Amygdala (tissue), 56 donors: Measurements from ENCODE around the gene MTIF3.

ENCODE experiments used
- DNase-seq, 56 donors: peaks; one replicate each; lab custom pipeline; 2025; lab: John Stamatoyannopoulos, UW

MTIF3 gene, protein sequence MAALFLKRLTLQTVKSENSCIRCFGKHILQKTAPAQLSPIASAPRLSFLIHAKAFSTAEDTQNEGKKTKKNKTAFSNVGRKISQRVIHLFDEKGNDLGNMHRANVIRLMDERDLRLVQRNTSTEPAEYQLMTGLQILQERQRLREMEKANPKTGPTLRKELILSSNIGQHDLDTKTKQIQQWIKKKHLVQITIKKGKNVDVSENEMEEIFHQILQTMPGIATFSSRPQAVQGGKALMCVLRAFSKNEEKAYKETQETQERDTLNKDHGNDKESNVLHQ

GRCh38 chr13:27449936-27450828 lies at the start of gene MTIF3:
Gene MTIF3, minus strand, starts transcription at chr13:27450564. Its CDS starts 10,116 bp downstream, at chr13:27440448.
- peak; percentile 9 to 94 (median 86) for DNase-seq

DNA sequence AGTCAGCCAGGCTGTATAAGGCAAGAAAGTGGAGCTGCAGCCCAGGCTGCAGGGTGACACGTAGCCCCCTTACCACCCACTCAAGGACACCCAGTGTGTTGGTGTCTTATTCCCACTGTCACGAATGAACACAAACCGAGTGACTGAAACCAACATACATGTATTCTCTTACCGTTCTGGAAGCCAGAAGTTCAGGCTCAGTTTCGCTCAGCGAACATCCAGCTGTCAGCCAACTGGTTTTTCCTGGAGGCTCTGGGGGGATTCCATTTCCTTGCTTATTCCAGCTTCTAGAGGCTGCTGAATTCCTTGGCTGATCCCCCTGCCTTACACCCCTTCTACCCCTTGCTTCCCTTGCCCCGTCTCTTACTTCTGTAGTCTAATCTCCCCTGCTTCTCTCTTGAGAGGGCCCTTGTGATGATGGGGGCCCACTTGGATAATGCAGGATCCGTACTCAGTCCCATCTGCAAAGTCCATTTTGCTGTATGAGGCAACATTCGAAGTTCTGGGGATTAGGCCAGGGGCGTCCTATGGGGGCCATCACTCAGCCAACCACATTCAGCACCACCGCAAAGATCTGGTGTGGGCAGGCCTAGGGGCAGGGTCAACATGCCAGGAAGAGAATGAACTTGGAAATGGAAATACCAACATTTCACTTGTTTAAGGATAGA lies 47.3 kb upstream of the MTIF3 start:
- no peak for DNase-seq

DNA sequence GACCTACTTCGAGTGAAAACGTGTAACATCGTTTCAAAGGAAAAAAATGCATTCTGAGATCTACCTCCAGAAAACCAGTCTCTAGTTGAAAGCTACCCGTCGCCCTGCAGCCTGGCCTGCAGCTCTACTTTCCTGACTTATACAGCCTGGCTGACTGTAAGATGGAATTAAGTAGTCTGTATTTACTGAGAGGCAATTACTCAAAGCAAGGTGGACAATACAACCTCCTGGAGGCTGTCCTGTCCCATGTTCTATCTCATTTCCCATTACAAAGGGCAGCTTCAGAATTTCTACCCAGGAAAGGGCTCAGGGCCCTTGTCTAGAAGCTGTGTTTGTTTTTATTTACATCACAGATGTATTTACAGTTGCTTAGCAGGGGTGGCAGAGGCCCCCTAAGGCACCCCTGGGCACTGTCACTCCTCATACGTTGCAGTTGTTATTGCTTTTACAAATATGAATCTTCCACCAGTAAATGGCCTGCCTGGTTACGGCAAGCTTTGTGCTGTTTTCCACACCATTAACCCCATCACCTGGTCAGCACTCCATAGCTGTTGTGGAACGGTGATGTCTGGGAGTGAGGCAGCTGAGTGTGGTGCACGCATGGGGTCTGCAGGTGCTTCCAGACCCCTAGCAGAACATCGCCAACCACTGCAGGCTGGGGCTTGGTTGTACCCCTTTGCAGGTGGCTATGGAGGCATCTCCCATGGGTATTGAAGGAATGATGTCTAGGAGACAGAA lies 46.3 kb upstream of the MTIF3 start:
- DNase-seq = no peak

DNA sequence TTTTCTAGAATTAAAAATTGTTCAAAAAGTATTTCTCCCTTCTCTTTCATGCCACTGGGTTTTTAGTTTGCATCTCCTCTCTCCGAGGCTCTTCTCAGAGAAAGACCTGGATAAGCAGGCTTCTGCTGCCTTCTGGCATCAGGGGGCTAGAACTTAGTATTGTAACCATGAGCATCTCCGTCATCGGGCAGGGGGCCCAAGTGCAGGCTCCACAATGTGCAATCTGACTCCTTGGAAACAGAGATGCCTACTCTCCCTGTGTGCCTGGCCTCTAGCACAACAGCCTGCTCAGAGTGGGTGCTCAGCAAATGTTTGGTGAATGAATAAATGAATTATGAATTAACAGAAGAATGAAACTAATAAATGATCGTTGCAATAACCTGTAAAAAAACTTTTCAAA lies 45.6 kb upstream of the MTIF3 start:
- DNase-seq = peak in 4 of 56 donors; percentile 3 to 10 (median 4)

GRCh38 chr13:27495551-27495950 lies 45.2 kb upstream of the MTIF3 start:
- peak in 1 of 56 donors; percentile 8 for DNase-seq

DNA sequence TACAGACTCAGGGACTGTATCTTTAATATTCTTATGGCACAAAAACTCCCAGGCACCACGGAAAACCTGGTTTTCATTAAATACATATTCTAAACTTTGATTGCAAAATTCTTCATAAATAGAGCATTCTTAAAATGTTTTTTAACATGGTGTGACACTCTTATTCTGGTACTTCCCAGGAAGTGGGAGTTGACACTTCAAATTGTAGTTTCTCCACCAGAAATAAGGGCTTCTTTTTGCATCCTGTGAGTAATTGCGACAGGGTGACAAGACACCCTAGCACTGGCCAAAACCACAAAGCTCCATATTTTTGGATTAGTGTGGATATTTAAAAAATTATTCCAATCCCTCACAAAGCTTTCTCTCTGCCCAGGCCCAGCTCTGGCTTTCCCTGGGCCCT lies 43.6 kb upstream of the MTIF3 start:
- DNase-seq = no peak

- peak in 2 of 56 donors; percentile 9 to 13 for DNase-seq
Measured at GRCh38 chr13:27489456-27489855, 39.1 kb upstream of the MTIF3 start.

DNA sequence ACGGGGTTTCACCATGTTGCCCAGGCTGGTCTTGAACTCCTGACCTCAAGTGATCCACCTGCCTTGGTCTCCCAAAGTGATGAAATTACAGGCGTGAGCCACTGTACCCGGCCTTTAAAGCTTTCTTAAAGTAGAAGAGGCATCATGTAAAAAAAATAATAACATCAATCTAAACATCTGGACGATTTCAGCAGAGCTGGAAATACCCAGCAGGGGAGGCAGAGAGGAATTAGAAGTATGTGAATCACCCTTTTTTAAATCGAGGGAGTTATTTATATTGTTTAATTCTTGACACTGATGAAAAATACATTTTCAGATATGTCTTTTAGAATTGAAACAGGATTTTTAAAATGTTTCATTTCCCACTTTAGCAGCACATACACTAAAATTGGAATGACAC lies 37.4 kb upstream of the MTIF3 start:
- DNase-seq = no peak

GRCh38 chr13:27483421-27483820 lies 33.1 kb upstream of the MTIF3 start:
- no peak for DNase-seq

DNA sequence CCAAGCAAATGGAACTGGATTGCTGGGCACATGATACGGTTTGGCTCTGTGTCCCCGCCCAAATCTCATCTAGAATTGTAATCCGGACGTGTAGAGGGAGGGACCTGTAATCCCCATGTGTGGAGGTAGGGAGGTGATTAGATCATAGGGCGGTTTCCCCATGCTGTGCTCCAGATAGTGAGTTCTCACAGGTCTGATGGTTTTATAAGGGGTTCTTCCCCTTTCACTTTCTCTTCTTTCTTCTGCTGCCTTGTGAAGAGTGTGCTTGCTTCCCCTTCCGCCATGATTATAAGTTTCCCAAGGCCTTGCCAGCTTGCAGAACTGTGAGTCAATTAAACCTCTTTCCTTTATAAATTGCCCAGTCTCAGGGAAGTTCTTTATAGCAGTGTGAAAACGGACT lies 32.6 kb upstream of the MTIF3 start:
- no peak for DNase-seq

- DNase-seq = peak in 4 of 56 donors; percentile 2 to 12 (median 6)
Measured at GRCh38 chr13:27481766-27482165, 31.4 kb upstream of the MTIF3 start.

GRCh38 chr13:27476943-27477703 lies 26.8 kb upstream of the MTIF3 start:
- DNase-seq = no peak

GRCh38 chr13:27474751-27475268 lies 24.4 kb upstream of the MTIF3 start:
- DNase-seq = peak in 3 of 56 donors; percentile 6 to 21 (median 17)

DNA sequence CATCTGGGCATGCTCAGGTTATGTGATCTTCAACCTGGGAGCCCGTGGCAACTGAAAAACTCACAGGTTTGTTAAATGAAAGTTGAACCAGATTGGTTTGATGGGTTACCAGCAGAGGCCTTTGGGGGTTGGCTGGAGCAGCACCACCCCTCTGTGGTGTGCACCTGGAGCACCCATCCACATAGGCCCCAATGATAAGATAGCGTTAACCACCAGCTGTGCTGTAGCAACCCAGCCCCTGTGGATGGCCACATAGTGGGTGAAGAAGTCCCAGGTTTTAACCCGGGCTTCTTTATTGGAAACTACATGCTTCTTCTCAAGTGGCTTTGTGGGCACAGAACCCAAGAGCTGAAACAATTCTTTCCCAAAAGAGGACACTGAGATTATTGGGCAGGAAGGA lies 22.6 kb upstream of the MTIF3 start:
- DNase-seq = no peak

GRCh38 chr13:27472441-27472840 lies 22.1 kb upstream of the MTIF3 start:
- no peak for DNase-seq

DNA sequence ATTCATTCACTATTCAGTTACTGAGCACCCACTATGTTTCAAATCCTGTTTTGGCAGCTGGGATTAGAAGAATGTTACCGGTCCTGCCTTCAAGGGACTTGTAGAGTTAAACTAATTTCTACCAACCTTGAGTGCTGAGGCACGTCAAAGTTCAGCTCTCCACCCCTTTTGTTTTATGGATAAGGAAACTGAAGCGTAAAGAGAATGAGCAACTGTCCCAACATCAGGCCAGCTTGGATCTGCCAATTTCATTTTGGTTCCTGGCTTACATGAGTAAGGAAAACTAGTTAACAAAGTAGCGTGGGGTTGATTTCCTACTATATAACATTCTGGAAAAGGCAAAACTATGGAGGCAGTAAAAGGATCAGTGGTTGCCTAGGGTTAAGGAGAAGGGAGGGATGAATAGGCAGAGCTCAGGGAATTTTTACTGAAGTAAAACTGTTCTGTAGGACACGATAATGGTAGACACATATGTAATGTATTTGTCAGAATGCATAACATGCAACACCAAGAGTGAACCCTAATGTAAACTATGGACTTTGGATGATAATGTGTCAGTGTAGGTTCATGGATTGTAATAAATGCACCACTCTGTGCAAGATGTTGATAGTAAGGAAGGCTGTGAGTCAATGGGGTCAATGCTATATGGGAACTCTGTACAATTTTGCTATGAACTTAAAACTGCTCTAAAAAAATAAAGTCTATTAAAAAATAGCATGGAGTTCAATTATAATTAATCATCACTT lies 19.9 kb upstream of the MTIF3 start:
- no peak for DNase-seq

DNA sequence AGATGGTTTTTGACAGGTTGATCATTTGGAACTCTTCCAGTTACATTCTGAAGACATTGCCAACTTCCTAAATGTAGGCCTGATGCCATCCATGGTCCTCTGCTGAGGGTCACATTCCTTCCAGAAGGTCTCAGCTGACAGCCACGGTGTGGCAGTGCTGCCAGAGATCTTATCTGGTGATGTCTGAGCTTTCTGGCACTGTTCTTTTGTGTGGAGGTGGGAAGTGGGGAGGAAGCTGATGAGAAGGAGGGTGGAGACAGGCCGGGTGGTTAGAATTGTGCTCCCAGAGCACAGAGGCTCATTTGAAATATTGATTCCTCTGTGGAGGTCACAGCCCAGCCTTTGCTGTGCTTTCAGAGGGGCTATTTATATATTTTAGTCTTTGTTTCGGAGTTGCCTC lies 16.1 kb upstream of the MTIF3 start:
- peak in 3 of 56 donors; percentile 3 to 10 (median 10) for DNase-seq

DNA sequence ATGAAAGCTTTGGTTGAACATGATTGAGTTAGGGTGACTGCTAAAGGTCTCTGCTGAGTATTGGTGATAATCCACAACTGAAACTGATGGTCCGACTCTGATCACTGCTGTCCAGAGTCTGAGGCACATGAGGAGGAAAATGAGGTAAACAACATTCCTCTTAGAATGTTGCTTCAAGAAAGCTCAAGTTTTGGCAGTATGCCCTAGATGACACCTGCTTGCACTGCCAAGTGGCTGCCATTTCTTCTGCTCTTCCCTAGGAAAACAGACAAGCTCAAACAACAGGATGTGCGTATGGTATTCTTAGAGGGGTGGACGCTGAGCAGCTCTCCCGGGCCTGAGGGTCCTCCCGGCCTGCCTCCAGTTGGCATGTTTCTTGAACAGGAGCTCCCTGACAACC lies 15.2 kb upstream of the MTIF3 start:
- no peak for DNase-seq

GRCh38 chr13:27463500-27463899 lies 13.1 kb upstream of the MTIF3 start:
- no peak for DNase-seq
